ENCODE measurements around the gene SLC2A14.

GRCh38 chr12:7806863-7807487 lies 65.7 kb downstream of the SLC2A14 start:
- TF ChIP-seq GATA2 (IDR thresholded peaks at IDR 0.05; ENCODE audit: low read depth, low read length), result no peak
- TF ChIP-seq GATA3 (IDR thresholded peaks at IDR 0.05; ENCODE audit: low read depth, low read length), result no peak

Data from SH-SY5Y (cell line).